ENCODE results near the gene ARL2. TPM values are rescaled to one million over a fixed set of nuclear protein-coding genes. Genes with fewer than 3 reads are reported as not detected.

ARL2 gene
- total RNA-seq, 1 experiment from 2014 or later = 140 TPM

GRCh38 chr11:65063532-65063931 is 49.6 kb downstream of the ARL2 start:
- DNase-seq (ENCODE audit: low read depth) = no peak
- in situ Hi-C loops (cut with HindIII; ENCODE audit: low pct_unique_long_range_greater_than_20kb, low sequenced_read_pairs) = no loop called here

DNA sequence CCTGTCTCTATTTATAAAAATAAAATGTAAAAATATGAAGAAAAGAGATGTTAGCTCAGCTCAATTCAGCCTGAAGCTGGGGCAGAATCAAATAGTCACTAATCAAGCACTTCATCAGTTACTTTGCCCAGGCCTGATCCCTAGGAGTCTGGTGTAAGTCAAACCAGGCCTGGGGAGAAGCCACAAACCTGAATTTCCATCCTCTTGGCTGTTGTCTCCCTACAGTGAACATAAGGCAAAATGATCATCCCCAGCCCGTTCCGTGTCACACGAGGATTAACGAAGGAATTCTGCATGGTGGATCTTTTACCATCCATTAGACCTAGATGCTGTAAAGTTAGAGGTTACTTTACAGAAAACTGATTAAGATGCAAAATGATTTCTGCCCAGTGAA is 50.9 kb downstream of the ARL2 start:
- in situ Hi-C loops (cut with HindIII; ENCODE audit: low pct_unique_long_range_greater_than_20kb, low sequenced_read_pairs) = no loop called here

DNA sequence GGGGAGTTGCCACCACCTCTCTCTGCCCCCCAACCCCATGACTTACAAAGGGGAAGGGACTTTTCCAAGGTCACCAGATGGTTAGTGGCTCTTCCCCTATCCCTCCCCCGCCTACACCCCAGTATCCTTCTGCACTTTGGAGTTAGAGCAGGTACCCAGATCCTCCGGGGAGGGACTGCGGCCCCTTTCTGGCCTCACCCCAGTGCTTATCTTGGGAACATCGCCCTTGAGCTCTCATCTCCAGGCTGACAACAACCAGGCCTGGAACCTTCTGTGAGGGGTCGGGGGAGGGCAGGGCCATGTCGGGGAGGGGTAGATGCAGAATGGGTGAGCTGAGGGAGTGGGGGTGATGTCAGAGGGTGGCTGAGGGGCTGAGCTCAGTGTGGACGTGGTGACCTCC is 51.9 kb downstream of the ARL2 start:
- DNase-seq (ENCODE audit: low read depth) = no peak
- in situ Hi-C loops (cut with HindIII; ENCODE audit: low pct_unique_long_range_greater_than_20kb, low sequenced_read_pairs) = no loop called here

More for the DNA sequence above, 50.9 kb downstream of the ARL2 start:
- no peak for DNase-seq (ENCODE audit: low read depth)

- in situ Hi-C loops (cut with HindIII; ENCODE audit: low pct_unique_long_range_greater_than_20kb, low sequenced_read_pairs) = no loop called here
- no peak for DNase-seq (ENCODE audit: low read depth)
Measured at GRCh38 chr11:65066315-65066714, 52.4 kb downstream of the ARL2 start.

GRCh38 chr11:65066805-65067291 is 52.9 kb downstream of the ARL2 start:
- DNase-seq (ENCODE audit: low read depth) = no peak
- in situ Hi-C loops (cut with HindIII; ENCODE audit: low pct_unique_long_range_greater_than_20kb, low sequenced_read_pairs) = no loop called here

DNA sequence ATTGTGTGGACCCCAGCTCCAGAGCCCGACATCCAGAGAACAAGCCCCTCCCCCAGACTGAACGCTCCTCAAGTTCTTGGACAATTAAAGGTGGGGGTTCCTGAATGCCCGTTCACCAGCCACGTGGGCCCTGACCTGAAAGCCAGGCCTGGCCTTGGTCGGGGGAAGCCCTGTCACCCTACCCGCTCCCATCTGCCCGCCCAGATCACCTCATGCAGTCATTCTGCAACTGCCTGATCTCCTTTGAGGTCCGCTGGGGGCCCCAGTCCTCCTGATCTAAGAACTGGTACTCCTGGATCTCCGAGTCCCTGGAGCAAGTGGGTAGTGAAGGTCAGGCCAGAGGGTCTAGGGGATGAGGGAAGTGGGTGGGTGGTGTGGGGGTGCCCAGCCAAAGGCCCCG is 53.5 kb downstream of the ARL2 start:
- no peak for DNase-seq (ENCODE audit: low read depth)
- in situ Hi-C loops (cut with HindIII; ENCODE audit: low pct_unique_long_range_greater_than_20kb, low sequenced_read_pairs) = no loop called here

- in situ Hi-C loops (cut with HindIII; ENCODE audit: low pct_unique_long_range_greater_than_20kb, low sequenced_read_pairs) = no loop called here
- DNase-seq (ENCODE audit: low read depth) = no peak
Measured at GRCh38 chr11:65069217-65069616, 55.3 kb downstream of the ARL2 start.

Other genes with a start within 250 kb of the ARL2 start
- 43.2 and 95.5 TPM in 2 replicates for gene SF1, start 235.6 kb upstream of the ARL2 start, total RNA-seq (2014; rRNA removed; shearing (Covaris generic); ENCODE audit: low replicate concordance)
- 12.9 and 14.4 TPM in 2 replicates for gene MAP4K2, start 210.9 kb upstream of the ARL2 start, total RNA-seq (2014; rRNA removed; shearing (Covaris generic); ENCODE audit: low replicate concordance)
- 5.3 and 5.4 TPM in 2 replicates for gene MEN1, start 203.6 kb upstream of the ARL2 start, total RNA-seq (2014; rRNA removed; shearing (Covaris generic); ENCODE audit: low replicate concordance)
- 0.12 and 1.1 TPM in 2 replicates for gene CDC42BPG, start 169.5 kb upstream of the ARL2 start, total RNA-seq (2014; rRNA removed; shearing (Covaris generic); ENCODE audit: low replicate concordance)
- 53.4 and 68.3 TPM in 2 replicates for gene EHD1, start 135.5 kb upstream of the ARL2 start, total RNA-seq (2014; rRNA removed; shearing (Covaris generic); ENCODE audit: low replicate concordance)
- gene ATG2A, start 97.0 kb upstream of the ARL2 start, total RNA-seq (2014; rRNA removed; shearing (Covaris generic); ENCODE audit: low replicate concordance) = 4.8 and 11.1 TPM in 2 replicates
- 13.2 and 16.0 TPM in 2 replicates for gene PPP2R5B, start 89.5 kb upstream of the ARL2 start, total RNA-seq (2014; rRNA removed; shearing (Covaris generic); ENCODE audit: low replicate concordance)
- not detected in 2 replicates for gene GPHA2, start 78.3 kb upstream of the ARL2 start, total RNA-seq (2014; rRNA removed; shearing (Covaris generic); ENCODE audit: low replicate concordance)
- 0.38 TPM in 1 of 2 replicates, not detected in the other for gene MAJIN, start 42.1 kb upstream of the ARL2 start, total RNA-seq (2014; rRNA removed; shearing (Covaris generic); ENCODE audit: low replicate concordance)
- gene BATF2, start 17.2 kb upstream of the ARL2 start, total RNA-seq (2014; rRNA removed; shearing (Covaris generic); ENCODE audit: low replicate concordance) = 2.3 TPM in 1 of 2 replicates, not detected in the other
- gene SNX15, start 13.3 kb downstream of the ARL2 start, total RNA-seq (2014; rRNA removed; shearing (Covaris generic); ENCODE audit: low replicate concordance) = 14.2 and 16.8 TPM in 2 replicates
- 63.6 and 72.7 TPM in 2 replicates for gene SAC3D1, start 27.1 kb downstream of the ARL2 start, total RNA-seq (2014; rRNA removed; shearing (Covaris generic); ENCODE audit: low replicate concordance)
- gene NAALADL1, start 44.4 kb downstream of the ARL2 start, total RNA-seq (2014; rRNA removed; shearing (Covaris generic); ENCODE audit: low replicate concordance) = 0.88 TPM in 1 of 2 replicates, not detected in the other
- gene CDCA5, start 69.9 kb downstream of the ARL2 start, total RNA-seq (2014; rRNA removed; shearing (Covaris generic); ENCODE audit: low replicate concordance) = 41.7 and 63.4 TPM in 2 replicates
- 39.6 and 78.3 TPM in 2 replicates for gene ZFPL1, start 70.1 kb downstream of the ARL2 start, total RNA-seq (2014; rRNA removed; shearing (Covaris generic); ENCODE audit: low replicate concordance)
- gene VPS51, start 82.1 kb downstream of the ARL2 start, total RNA-seq (2014; rRNA removed; shearing (Covaris generic); ENCODE audit: low replicate concordance) = 115 and 146 TPM in 2 replicates
- 8.1 and 19.1 TPM in 2 replicates for gene TM7SF2, start 97.7 kb downstream of the ARL2 start, total RNA-seq (2014; rRNA removed; shearing (Covaris generic); ENCODE audit: low replicate concordance)
- gene ZNHIT2, start 103.5 kb downstream of the ARL2 start, total RNA-seq (2014; rRNA removed; shearing (Covaris generic); ENCODE audit: low replicate concordance) = 11.4 and 16.5 TPM in 2 replicates
- 139 and 153 TPM in 2 replicates for gene FAU, start 108.0 kb downstream of the ARL2 start, total RNA-seq (2014; rRNA removed; shearing (Covaris generic); ENCODE audit: low replicate concordance)
- gene MRPL49, start 108.2 kb downstream of the ARL2 start, total RNA-seq (2014; rRNA removed; shearing (Covaris generic); ENCODE audit: low replicate concordance) = 66.7 and 84.9 TPM in 2 replicates
- gene SYVN1, start 120.4 kb downstream of the ARL2 start, total RNA-seq (2014; rRNA removed; shearing (Covaris generic); ENCODE audit: low replicate concordance) = 4.3 and 5.4 TPM in 2 replicates
- not detected in 2 replicates for gene SPDYC, start 156.1 kb downstream of the ARL2 start, total RNA-seq (2014; rRNA removed; shearing (Covaris generic); ENCODE audit: low replicate concordance)
- 67.8 and 128 TPM in 2 replicates for gene CAPN1, start 167.8 kb downstream of the ARL2 start, total RNA-seq (2014; rRNA removed; shearing (Covaris generic); ENCODE audit: low replicate concordance)
- gene POLA2, start 247.8 kb downstream of the ARL2 start, total RNA-seq (2014; rRNA removed; shearing (Covaris generic); ENCODE audit: low replicate concordance) = 8.7 and 15.5 TPM in 2 replicates